ENCODE results near the gene MINDY4. TPM values are rescaled to one million over a fixed set of nuclear protein-coding genes. Genes with fewer than 3 reads are reported as not detected.

Gene MINDY4
- total RNA-seq, 6 experiments from 2014 or later, result 2.3 to 3.3 (median 2.6) TPM

GRCh38 chr7:30731581-30731980 lies 39.6 kb upstream of the MINDY4 start:
- DNase-seq, result no peak
- H3K36me3 Mint-ChIP-seq (ENCODE audit: low read depth), result no peaks in the 10 kb centered on the region
- H3K4me3 Mint-ChIP-seq, result no peak overlapping the region
- H3K27ac Mint-ChIP-seq, result no peak overlapping the region
- H3K27me3 Mint-ChIP-seq (ENCODE audit: insufficient read depth), result peaks cover 62% of the 10 kb centered on the region
- TF ChIP-seq, protein P1, sequence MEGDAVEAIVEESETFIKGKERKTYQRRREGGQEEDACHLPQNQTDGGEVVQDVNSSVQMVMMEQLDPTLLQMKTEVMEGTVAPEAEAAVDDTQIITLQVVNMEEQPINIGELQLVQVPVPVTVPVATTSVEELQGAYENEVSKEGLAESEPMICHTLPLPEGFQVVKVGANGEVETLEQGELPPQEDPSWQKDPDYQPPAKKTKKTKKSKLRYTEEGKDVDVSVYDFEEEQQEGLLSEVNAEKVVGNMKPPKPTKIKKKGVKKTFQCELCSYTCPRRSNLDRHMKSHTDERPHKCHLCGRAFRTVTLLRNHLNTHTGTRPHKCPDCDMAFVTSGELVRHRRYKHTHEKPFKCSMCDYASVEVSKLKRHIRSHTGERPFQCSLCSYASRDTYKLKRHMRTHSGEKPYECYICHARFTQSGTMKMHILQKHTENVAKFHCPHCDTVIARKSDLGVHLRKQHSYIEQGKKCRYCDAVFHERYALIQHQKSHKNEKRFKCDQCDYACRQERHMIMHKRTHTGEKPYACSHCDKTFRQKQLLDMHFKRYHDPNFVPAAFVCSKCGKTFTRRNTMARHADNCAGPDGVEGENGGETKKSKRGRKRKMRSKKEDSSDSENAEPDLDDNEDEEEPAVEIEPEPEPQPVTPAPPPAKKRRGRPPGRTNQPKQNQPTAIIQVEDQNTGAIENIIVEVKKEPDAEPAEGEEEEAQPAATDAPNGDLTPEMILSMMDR (IDR thresholded peaks at IDR 0.05), result no peak
- H3K9me3 Mint-ChIP-seq, result no peaks in the 10 kb centered on the region
- H3K4me1 Mint-ChIP-seq (ENCODE audit: low read depth), result no peaks in the 10 kb centered on the region

DNA sequence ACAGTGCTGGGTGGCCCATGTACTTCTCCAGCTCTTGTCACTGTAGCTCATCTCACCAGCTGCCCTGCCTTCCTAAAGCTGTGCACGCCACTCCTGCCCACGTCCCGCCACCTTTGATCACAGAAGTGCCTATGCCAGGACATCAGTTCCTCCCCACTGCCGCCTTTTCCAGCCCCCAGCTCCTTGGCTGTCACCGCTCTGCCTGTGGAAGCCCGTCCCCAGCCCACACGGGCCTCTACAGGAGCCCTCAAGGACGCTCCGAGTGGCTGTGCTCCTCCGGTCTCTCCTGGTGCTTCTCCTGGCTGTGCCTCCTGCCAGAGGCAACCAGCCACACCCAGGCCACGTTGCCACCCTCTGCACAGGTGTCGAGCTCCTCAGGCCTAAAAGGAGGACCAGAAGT lies 38.6 kb upstream of the MINDY4 start:
- H3K36me3 Mint-ChIP-seq (ENCODE audit: low read depth), result no peaks in the 10 kb centered on the region
- no peak overlapping the region for H3K27ac Mint-ChIP-seq
- TF ChIP-seq, protein P1 (IDR thresholded peaks at IDR 0.05), result no peak
- H3K4me1 Mint-ChIP-seq (ENCODE audit: low read depth), result no peaks in the 10 kb centered on the region
- no peaks in the 10 kb centered on the region for H3K9me3 Mint-ChIP-seq
- peaks cover 59% of the 10 kb centered on the region for H3K27me3 Mint-ChIP-seq (ENCODE audit: insufficient read depth)
- H3K4me3 Mint-ChIP-seq, result no peak overlapping the region
- DNase-seq, result no peak

DNA sequence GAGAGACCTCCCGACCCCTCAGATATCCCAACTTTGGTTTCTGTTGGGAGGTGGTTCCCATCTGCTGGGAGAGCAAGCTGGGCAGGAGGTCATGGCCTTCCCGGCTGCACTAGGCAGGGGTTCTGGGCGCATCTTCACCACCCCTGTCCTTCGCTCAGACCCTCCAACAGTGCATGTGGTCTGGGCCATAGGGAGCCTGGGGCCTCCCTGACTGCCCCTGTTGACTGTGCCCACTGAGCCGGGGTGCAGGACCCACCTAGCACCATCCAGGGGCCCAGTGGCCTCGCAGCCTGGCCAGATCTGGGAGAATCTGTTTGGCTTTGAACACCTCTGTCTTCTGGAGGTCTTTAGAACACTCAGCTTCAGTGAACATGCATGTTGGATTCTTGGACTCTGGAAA lies 38.0 kb upstream of the MINDY4 start:
- TF ChIP-seq, protein P1 (IDR thresholded peaks at IDR 0.05), result no peak
- DNase-seq, result no peak

DNA sequence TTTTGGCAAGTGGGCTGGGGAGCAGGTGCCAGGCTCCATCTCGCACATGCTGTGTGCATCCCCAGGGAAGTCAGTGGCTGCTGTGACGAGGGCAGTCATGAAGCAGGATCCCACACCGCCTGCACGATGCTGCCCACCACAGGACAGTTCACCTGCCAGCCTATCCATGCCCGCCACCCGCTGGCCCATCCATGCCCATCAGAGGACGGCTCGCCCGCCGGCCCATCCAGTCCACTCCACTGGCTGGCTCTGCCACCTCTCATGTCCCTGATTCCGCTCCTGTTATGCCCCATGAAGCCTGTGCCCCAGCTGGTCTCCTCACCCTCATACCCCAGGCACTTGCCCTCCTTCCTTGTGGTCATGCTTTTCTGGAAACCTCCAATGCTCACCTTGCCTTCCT lies 37.5 kb upstream of the MINDY4 start:
- no peak overlapping the region for H3K27ac Mint-ChIP-seq
- no peaks in the 10 kb centered on the region for H3K9me3 Mint-ChIP-seq
- no peaks in the 10 kb centered on the region for H3K36me3 Mint-ChIP-seq (ENCODE audit: low read depth)

More for the DNA sequence above, 38.0 kb upstream of the MINDY4 start:
- Mint-ChIP-seq H3K27ac (no peak overlapping the region), H3K4me3 (no peak overlapping the region), H3K36me3 (ENCODE audit: low read depth) (no peaks in the 10 kb centered on the region), H3K4me1 (ENCODE audit: low read depth) (no peaks in the 10 kb centered on the region), H3K27me3 (ENCODE audit: insufficient read depth) (peaks cover 59% of the 10 kb centered on the region), H3K9me3 (no peaks in the 10 kb centered on the region)

GRCh38 chr7:30734497-30734896 lies 36.7 kb upstream of the MINDY4 start:
- TF ChIP-seq, protein P1 (IDR thresholded peaks at IDR 0.05), result no peak
- Mint-ChIP-seq H3K27ac (no peak overlapping the region), H3K36me3 (ENCODE audit: low read depth) (no peaks in the 10 kb centered on the region), H3K4me3 (no peak overlapping the region), H3K9me3 (no peaks in the 10 kb centered on the region), H3K4me1 (ENCODE audit: low read depth) (no peaks in the 10 kb centered on the region), H3K27me3 (ENCODE audit: insufficient read depth) (peaks cover 56% of the 10 kb centered on the region)
- DNase-seq, result no peak

More for the DNA sequence above, 37.5 kb upstream of the MINDY4 start:
- no peak for DNase-seq
- TF ChIP-seq, protein P1 (IDR thresholded peaks at IDR 0.05), result no peak
- no peak overlapping the region for H3K4me3 Mint-ChIP-seq
- H3K27me3 Mint-ChIP-seq (ENCODE audit: insufficient read depth), result peaks cover 61% of the 10 kb centered on the region
- no peaks in the 10 kb centered on the region for H3K4me1 Mint-ChIP-seq (ENCODE audit: low read depth)

DNA sequence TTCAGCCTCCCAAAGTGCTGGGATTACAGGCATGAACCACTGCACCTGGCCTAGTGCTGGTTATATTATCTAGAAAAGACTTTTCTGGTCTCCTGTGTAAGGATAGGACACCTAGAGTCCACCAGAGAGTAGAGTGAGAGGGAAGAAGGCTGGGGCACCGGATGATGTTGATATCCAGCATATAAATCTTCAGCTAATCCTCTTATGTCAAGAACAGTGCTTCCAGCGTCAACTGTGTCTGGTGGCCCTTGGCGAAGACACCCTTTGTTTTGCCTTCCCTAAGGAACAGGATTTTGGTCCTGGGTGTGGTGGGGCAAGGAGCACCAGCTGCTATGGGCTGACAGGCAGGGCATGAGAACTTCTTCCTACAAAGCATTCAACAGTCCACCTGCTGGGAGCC lies 35.6 kb upstream of the MINDY4 start:
- H3K36me3 Mint-ChIP-seq (ENCODE audit: low read depth), result no peaks in the 10 kb centered on the region
- no peaks in the 10 kb centered on the region for H3K4me1 Mint-ChIP-seq (ENCODE audit: low read depth)
- H3K9me3 Mint-ChIP-seq, result no peaks in the 10 kb centered on the region
- DNase-seq, result no peak
- H3K27ac Mint-ChIP-seq, result no peak overlapping the region
- H3K4me3 Mint-ChIP-seq, result no peak overlapping the region
- peaks cover 44% of the 10 kb centered on the region for H3K27me3 Mint-ChIP-seq (ENCODE audit: insufficient read depth)
- TF ChIP-seq, protein P1 (IDR thresholded peaks at IDR 0.05), result no peak

Data from HFFc6 (cell line).